ENCODE data around the gene HIVEP3.

HIVEP3 gene

GRCh38 chr1:41476807-41477361 is 441.8 kb downstream of the HIVEP3 start:
- no peaks in the 10 kb centered on the region for H3K27me3 ChIP-seq (ENCODE audit: control insufficient read depth, insufficient read depth, low read length)
- no peaks in the 10 kb centered on the region for H3K36me3 ChIP-seq (ENCODE audit: control insufficient read depth, insufficient read depth, low read length)
- TF ChIP-seq CTCF (IDR thresholded peaks at IDR 0.05): no peak
- H2AFZ ChIP-seq: no peak overlapping the region
- no peak overlapping the region for H3K4me2 ChIP-seq (ENCODE audit: low read length)
- no peak overlapping the region for H3K4me3 ChIP-seq (ENCODE audit: low read depth, low read length)
- no peak overlapping the region for H3K9ac ChIP-seq
- H3K9me3 ChIP-seq (ENCODE audit: control insufficient read depth, low read length): no peaks in the 10 kb centered on the region
- H3K27ac ChIP-seq: no peak overlapping the region
- no peaks in the 10 kb centered on the region for H3K4me1 ChIP-seq
- no peaks in the 10 kb centered on the region for H3K79me2 ChIP-seq

GRCh38 chr1:41475859-41476567 is 442.7 kb downstream of the HIVEP3 start:
- Histone ChIP-seq H3K4me2 (ENCODE audit: low read length) (no peak overlapping the region), H3K9me3 (ENCODE audit: control insufficient read depth, low read length) (no peaks in the 10 kb centered on the region), H2AFZ (no peak overlapping the region), H3K27me3 (ENCODE audit: control insufficient read depth, insufficient read depth, low read length) (no peaks in the 10 kb centered on the region), H3K36me3 (ENCODE audit: control insufficient read depth, insufficient read depth, low read length) (no peaks in the 10 kb centered on the region), H3K4me1 (no peaks in the 10 kb centered on the region), H3K27ac (no peak overlapping the region), H3K9ac (no peak overlapping the region), H3K4me3 (ENCODE audit: low read depth, low read length) (no peak overlapping the region), H3K79me2 (no peaks in the 10 kb centered on the region)
- no peak for TF ChIP-seq CTCF (IDR thresholded peaks at IDR 0.05)

- Histone ChIP-seq H3K27ac (no peak overlapping the region), H2AFZ (no peak overlapping the region), H3K4me3 (ENCODE audit: low read depth, low read length) (no peak overlapping the region), H3K27me3 (ENCODE audit: control insufficient read depth, insufficient read depth, low read length) (no peaks in the 10 kb centered on the region), H3K4me2 (ENCODE audit: low read length) (no peak overlapping the region), H3K36me3 (ENCODE audit: control insufficient read depth, insufficient read depth, low read length) (no peaks in the 10 kb centered on the region), H3K79me2 (no peaks in the 10 kb centered on the region), H3K4me1 (no peaks in the 10 kb centered on the region), H3K9ac (no peak overlapping the region), H3K9me3 (ENCODE audit: control insufficient read depth, low read length) (no peaks in the 10 kb centered on the region)
- TF ChIP-seq CTCF (IDR thresholded peaks at IDR 0.05): no peak
Measured at GRCh38 chr1:41475346-41475745, 443.4 kb downstream of the HIVEP3 start.

GRCh38 chr1:41474490-41475271 is 444.0 kb downstream of the HIVEP3 start:
- no peak for TF ChIP-seq CTCF (IDR thresholded peaks at IDR 0.05)
- no peaks in the 10 kb centered on the region for H3K4me1 ChIP-seq
- no peaks in the 10 kb centered on the region for H3K9me3 ChIP-seq (ENCODE audit: control insufficient read depth, low read length)
- no peak overlapping the region for H3K27ac ChIP-seq
- no peaks in the 10 kb centered on the region for H3K27me3 ChIP-seq (ENCODE audit: control insufficient read depth, insufficient read depth, low read length)
- H3K36me3 ChIP-seq (ENCODE audit: control insufficient read depth, insufficient read depth, low read length): no peaks in the 10 kb centered on the region
- no peaks in the 10 kb centered on the region for H3K79me2 ChIP-seq
- no peak overlapping the region for H3K4me3 ChIP-seq (ENCODE audit: low read depth, low read length)
- H3K4me2 ChIP-seq (ENCODE audit: low read length): no peak overlapping the region
- no peak overlapping the region for H2AFZ ChIP-seq
- H3K9ac ChIP-seq: no peak overlapping the region

Measured in parathyroid adenoma (tissue), 2 donors.